ENCODE measurements around the gene L3MBTL3.

GRCh38 chr6:130012728-130013127 is 5.7 kb upstream of the L3MBTL3 start:
- TF ChIP-seq CTCF (IDR thresholded peaks at IDR 0.05 in 4 of 5, conservative IDR thresholded peaks at IDR 0.05 in 1 of 5): no peak
- no peak for TF ChIP-seq POLR2A (IDR thresholded peaks at IDR 0.05)
